ENCODE measurements around the gene PRKAG1.

DNA sequence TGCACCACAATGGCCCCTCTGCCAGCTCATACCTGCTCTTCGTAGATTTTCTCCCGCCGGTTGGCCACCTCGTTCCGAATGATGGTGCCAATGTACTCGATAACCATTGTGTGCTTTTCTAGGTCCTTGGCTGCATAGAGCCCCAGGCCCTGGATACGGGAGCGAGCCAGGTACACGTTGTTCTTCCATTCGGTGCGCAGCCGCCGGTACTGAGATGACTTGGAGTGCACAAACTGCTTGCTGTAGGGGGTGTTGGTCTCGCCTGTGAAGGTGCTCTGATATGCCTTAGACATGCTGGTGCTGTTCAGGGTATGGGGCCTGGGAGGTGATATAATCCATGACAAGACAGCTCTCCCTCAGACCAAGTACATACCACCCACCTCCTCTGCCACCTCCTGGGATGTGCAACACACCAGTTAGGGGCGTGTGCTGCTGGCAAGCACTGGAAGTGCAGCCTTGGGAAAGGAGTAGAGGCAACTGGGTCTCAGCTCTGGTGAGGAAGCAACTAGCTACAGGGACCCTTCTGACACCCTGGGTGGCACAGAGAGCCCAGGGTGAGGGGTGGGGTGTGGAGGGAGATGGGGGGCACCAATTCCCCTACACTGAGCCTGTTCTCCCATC lies 4.1 kb upstream of the PRKAG1 start:
- no peak for TF ChIP-seq CTCF (IDR thresholded peaks at IDR 0.05)
- no peak for TF ChIP-seq POLR2A (IDR thresholded peaks at IDR 0.05)
